HG03066 (cell line): ENCODE data around the gene SDC3.
A peak's percentile ranks its signal among the peaks of the same experiment; 100 is the strongest.

Experiments
- ATAC-seq: cut with Tn5 transposase; IDR thresholded peaks from one replicate; pipeline ENCODE4 v1.9.1; 2021; ENCODE audit warnings: low read depth; ENCODE audit not compliant: unreplicated experiment

SDC3 gene

GRCh38 chr1:30892671-30893073 lies 15.9 kb downstream of the SDC3 start:
- ATAC-seq: no peak

DNA sequence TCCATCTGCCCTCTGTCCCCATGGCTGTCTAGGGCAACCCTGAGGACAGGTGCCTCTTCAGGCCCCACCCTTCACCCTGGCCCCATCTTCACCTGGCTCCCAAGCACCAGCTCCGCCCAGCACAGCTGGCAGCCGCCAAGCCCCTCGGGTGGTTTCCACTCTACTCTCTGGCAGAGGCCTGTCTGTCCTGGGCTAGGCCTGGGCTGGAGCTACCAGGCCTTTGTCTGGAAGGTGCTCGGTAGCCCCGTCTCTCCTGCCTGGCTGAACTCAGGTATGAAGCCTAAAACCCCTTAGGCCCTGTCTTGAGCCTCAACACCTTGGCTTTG lies 17.4 kb downstream of the SDC3 start:
- no peak for ATAC-seq

- ATAC-seq: no peak
Observed at GRCh38 chr1:30890502-30891226, 17.9 kb downstream of the SDC3 start.

DNA sequence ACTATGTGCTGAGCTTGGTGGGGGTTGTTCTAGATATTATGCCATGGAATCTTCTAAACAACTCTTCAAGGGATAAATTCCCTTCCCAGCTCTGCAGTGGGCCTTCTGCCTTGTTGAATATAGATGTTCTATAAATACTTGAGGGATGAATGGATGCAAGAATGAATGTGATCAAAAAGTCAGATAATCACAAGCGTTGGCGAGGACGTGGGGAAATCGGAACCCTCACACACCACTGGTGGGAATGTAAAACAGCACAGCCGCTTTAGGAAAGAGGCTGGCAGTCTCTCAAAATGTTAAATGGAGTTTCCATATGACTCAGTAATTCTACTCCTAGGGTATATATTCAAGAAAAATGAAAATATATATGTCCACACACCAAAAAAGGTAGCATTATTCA lies 19.0 kb downstream of the SDC3 start:
- ATAC-seq: no peak

- no peak for ATAC-seq
Observed at GRCh38 chr1:30888975-30889374, 19.6 kb downstream of the SDC3 start.

GRCh38 chr1:30888391-30888790 lies 20.2 kb downstream of the SDC3 start:
- no peak for ATAC-seq

DNA sequence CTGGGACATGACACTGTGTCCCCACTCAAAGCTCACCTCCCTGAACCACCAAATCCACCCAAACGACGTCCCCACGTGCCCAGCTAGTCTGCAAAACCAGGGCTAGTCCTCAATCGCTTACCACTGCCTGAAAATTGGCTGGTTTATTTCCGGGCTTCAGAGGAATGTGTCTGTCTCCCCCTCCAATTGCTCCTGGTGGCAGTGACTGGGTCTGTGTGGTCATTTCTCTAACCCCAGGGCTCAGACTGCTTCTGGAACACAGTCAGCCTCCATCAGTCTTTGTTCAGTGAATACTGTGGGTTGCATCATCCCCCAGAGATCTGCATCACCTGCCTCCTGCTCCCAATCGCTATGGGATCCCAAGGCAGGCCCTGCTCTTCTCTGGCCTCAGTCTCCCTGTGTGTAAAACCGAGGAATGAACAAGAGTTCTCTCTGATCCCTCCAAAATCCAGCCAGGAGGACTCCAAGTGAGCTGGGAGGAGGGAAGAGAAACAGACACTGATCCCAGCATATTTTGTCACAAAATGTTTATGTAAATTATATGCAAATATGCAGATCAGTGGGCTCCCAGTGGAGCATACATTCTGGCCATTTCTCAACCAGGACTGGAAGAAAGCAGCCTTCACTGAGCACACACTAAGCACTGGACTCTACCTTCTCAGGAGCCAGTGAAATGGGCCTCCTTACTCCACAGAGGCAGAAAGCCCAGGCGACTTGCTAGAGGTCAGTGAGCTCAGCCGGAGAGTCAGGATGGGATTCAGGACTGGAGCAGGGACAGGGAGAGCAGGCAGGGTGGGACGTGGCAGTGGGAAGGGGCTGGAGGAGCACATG lies 20.9 kb downstream of the SDC3 start:
- ATAC-seq: no peak

GRCh38 chr1:30886710-30887428 lies 21.7 kb downstream of the SDC3 start:
- no peak for ATAC-seq

- no peak for ATAC-seq
Observed at GRCh38 chr1:30885570-30886522, 22.7 kb downstream of the SDC3 start.

DNA sequence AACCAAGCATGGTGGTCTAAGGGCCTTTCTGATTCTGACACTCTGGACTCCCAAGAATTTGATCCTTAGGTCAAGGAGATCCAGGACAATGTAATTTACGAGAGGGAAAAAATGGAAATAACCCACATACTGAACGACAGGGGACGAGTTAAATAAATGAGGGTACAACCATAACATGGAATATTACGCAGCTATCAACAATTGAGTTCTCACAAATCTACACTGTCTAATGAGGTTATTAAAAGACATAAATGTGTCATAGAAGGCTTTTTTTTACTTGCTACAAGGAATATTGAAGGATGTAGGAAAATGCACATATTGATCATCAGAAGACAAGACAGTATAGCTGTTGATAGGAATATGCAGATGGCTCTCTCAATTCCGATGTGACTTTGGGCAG lies 23.8 kb downstream of the SDC3 start:
- ATAC-seq: no peak

GRCh38 chr1:30883389-30884172 lies 25.0 kb downstream of the SDC3 start:
- ATAC-seq: no peak

GRCh38 chr1:30882678-30883388 lies 25.7 kb downstream of the SDC3 start:
- ATAC-seq: no peak

DNA sequence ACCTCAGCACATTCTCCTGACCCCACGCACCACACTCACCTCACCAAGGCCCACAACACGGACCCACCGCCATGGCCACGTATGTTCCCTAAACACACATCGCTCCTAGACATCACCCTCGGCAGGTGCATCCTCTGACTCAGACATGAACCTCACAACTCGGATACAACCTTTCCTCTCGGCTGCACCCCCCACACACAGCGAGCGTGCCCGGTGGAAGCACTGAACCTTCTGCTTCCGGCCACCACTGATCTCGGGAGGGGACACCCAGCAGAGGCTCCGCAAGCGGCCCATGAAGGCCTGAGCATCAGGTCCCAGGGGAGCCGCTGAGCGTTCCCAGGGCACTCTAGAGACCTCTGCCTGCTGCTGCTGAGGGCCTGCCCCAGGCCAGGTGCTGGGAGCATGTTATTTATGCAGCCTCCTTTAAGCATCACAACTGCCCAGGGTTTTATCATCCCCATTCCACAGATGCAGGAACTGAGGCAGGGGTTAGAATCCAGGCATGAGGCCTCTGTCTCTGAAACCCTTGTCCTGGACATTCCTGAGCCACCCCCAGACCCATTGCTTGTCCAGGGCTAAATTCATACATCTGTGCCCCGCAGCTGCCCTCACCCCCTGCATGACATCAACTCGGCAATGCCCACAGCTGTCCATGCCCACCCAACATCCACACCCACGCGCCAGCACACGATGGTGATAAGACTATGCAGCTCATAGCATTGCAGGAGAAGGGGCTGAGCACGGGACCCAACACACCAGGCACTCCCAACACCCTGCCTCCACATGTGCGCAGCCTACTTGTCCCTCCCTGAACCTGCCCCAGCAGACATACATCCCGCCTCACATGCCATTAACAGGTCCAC lies 27.0 kb downstream of the SDC3 start:
- peak; percentile 70 for ATAC-seq

GRCh38 chr1:30880678-30881318 lies 27.8 kb downstream of the SDC3 start:
- no peak for ATAC-seq

- ATAC-seq: no peak
Observed at GRCh38 chr1:30879940-30880677, 28.4 kb downstream of the SDC3 start.

DNA sequence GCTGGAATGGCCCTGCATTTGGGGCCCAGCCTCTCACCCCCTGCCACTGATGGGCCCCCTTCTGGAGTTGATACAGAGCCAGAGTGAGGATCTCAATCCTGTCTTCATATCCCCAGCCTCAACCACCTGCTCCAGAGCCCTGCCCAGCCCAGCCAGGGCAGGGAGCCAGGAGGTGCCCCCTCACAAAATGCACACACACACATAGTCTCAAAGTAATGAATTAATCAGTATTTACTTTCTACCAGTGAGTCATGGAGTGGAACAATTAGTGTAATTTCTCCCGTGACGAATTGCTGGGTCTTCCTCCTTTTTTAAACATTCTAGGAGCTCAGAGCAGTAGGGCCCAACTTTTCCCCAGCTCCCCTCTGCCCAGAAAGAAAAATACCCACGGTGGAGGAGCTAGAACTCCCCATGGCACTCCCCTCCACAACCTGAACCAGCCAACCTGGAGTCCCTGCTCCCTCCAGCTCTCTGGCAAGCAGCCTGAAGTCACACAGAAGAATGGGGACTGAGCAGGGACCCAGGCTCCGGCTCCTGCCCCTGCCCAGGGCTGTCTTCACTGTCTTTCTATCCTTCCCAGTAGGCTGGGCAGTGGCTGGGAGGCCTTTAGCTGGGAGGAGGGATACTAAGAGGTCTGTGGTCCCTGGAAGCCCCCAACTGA lies 29.3 kb downstream of the SDC3 start:
- ATAC-seq: no peak
